ENCODE measurements around the gene BCL2L11.

DNA sequence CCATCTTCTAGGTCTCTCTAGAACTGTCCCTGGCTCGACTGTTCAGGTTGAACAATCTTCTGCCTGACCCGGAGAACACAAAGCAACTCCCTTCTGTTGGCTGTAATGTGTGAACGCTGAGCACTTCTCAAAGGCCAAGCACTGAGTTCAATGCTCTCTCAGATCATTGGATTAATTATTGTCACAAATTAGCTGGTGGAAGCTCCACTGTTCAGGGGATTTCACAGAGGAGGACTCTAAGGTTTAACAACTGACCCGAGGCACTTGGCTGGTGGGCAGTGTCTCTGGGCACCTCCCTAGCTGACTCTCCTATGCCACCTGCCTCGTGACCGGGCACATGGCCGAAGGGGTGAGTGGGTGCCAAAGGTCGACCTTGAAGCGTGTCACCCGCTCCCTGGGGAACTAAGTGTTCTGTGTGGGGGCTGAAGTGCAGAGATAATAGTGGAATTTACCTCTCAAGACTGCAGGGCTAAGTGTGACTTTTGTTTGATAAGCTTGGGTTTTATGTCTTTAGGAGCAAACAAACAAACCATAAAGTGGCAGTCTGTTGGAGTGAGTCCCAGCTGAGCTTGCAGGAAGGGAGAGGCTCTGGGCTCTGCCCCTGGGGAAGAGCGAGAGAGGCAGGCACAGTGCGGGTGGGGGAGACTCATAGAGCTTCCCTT lies 64.8 kb downstream of the BCL2L11 start:
- no peak for TF ChIP-seq CTCF (IDR thresholded peaks at IDR 0.05)
- TF ChIP-seq POLR2A (IDR thresholded peaks at IDR 0.05) = no peak
